HG03060 (cell line): Measurements from ENCODE around the gene DIAPH1.
A peak's percentile ranks its signal among the peaks of the same experiment; 100 is the strongest.
"Not testable (repeated sequence)": the region's sequence is repeated elsewhere in the genome, so short reads cannot be mapped to it uniquely, and the experiment has no call there.

Source experiments
- ATAC-seq: cut with Tn5 transposase; IDR thresholded peaks from one replicate; pipeline ENCODE4 v1.9.1; 2021; ENCODE audit warnings: low read depth, moderate number of reproducible peaks; ENCODE audit not compliant: unreplicated experiment

Gene DIAPH1

GRCh38 chr5:141613344-141613743 lies 5.5 kb downstream of the DIAPH1 start:
- ATAC-seq: no peak

GRCh38 chr5:141611289-141611688 lies 7.5 kb downstream of the DIAPH1 start:
- no peak for ATAC-seq

GRCh38 chr5:141609921-141610320 lies 8.9 kb downstream of the DIAPH1 start:
- not testable (repeated sequence) for ATAC-seq

- ATAC-seq: no peak
Measured at GRCh38 chr5:141609044-141609443, 9.8 kb downstream of the DIAPH1 start.

- ATAC-seq: no peak
Measured at GRCh38 chr5:141608557-141608956, 10.2 kb downstream of the DIAPH1 start.

GRCh38 chr5:141608046-141608445 lies 10.8 kb downstream of the DIAPH1 start:
- no peak for ATAC-seq

- ATAC-seq: peak; percentile 89
Measured at GRCh38 chr5:141605523-141606277, 13.1 kb downstream of the DIAPH1 start.

GRCh38 chr5:141603923-141604717 lies 14.7 kb downstream of the DIAPH1 start:
- ATAC-seq: no peak

GRCh38 chr5:141602606-141603005 lies 16.2 kb downstream of the DIAPH1 start:
- ATAC-seq: no peak

- no peak for ATAC-seq
Measured at GRCh38 chr5:141598391-141599345, 20.1 kb downstream of the DIAPH1 start.

- no peak for ATAC-seq
Measured at GRCh38 chr5:141597814-141598213, 21.0 kb downstream of the DIAPH1 start.

- ATAC-seq: no peak
Measured at GRCh38 chr5:141597394-141597793, 21.4 kb downstream of the DIAPH1 start.

GRCh38 chr5:141596867-141597266 lies 21.9 kb downstream of the DIAPH1 start:
- no peak for ATAC-seq

- ATAC-seq: no peak
Measured at GRCh38 chr5:141590127-141590526, 28.7 kb downstream of the DIAPH1 start.

- no peak for ATAC-seq
Measured at GRCh38 chr5:141586246-141586645, 32.6 kb downstream of the DIAPH1 start.

- no peak for ATAC-seq
Measured at GRCh38 chr5:141585594-141585993, 33.2 kb downstream of the DIAPH1 start.

GRCh38 chr5:141574122-141574510 lies 44.7 kb downstream of the DIAPH1 start:
- no peak for ATAC-seq

- ATAC-seq: no peak
Measured at GRCh38 chr5:141573489-141574121, 45.2 kb downstream of the DIAPH1 start.

- ATAC-seq: no peak
Measured at GRCh38 chr5:141570655-141571054, 48.1 kb downstream of the DIAPH1 start.

GRCh38 chr5:141567513-141568117 lies 51.2 kb downstream of the DIAPH1 start:
- ATAC-seq: no peak
